Endothelial cell (in vitro differentiated cells): ENCODE results near the gene EEF1AKMT1. TPM values are rescaled to one million over a fixed set of nuclear protein-coding genes. Genes with fewer than 3 reads are reported as not detected.
"Not testable (repeated sequence)": the region's sequence is repeated elsewhere in the genome, so short reads cannot be mapped to it uniquely, and the experiment has no call there.

ENCODE experiments used
- DNase-seq: peaks from one replicate; pipeline ENCODE4 v3.0.0; 2021; ENCODE audit warnings: low spot score
- H3K27ac Mint-ChIP-seq: one replicate; pipeline ENCODE4 v1.8.0; 2021; ENCODE audit warnings: mixed read lengths, inconsistent platforms; ENCODE audit not compliant: unreplicated experiment
- H3K27me3 Mint-ChIP-seq: one replicate; pipeline ENCODE4 v1.8.0; 2021; ENCODE audit warnings: mild to moderate bottlenecking, moderate library complexity, mixed read lengths, inconsistent platforms; ENCODE audit not compliant: unreplicated experiment
- H3K36me3 Mint-ChIP-seq: one replicate; pipeline ENCODE4 v1.8.0; 2021; ENCODE audit warnings: mild to moderate bottlenecking, low read depth, mixed read lengths, inconsistent platforms; ENCODE audit not compliant: unreplicated experiment
- H3K4me1 Mint-ChIP-seq: one replicate; pipeline ENCODE4 v1.8.0; 2021; ENCODE audit warnings: mild to moderate bottlenecking, mixed read lengths, inconsistent platforms; ENCODE audit not compliant: unreplicated experiment
- H3K4me3 Mint-ChIP-seq: one replicate; pipeline ENCODE4 v1.8.0; 2021; ENCODE audit warnings: mild to moderate bottlenecking, mixed read lengths, inconsistent platforms; ENCODE audit not compliant: unreplicated experiment
- H3K9me3 Mint-ChIP-seq: one replicate; pipeline ENCODE4 v1.8.0; 2021; ENCODE audit warnings: mixed read lengths, inconsistent platforms; ENCODE audit not compliant: unreplicated experiment
- CTCF ChIP-seq: fragments of 200-600 bp; sonication (generic); IDR thresholded peaks from one replicate; pipeline ENCODE4 v1.5.0; 2021; ENCODE audit warnings: antibody characterized with exemption; ENCODE audit not compliant: unreplicated experiment
- total RNA-seq: library from RNA; stranded (reverse); fragmentation: NEBNext Ultra II Directional; extraction: Animal tissue kit (Norgen Biotek cat#: 25700); gene quantifications from one replicate; pipeline ENCODE4 v1.2.1, GENCODE V29; 2021; ENCODE audit not compliant: unreplicated experiment

The EEF1AKMT1 gene
- total RNA-seq, 1 donor from 2014 or later = 9.6 TPM

GRCh38 chr13:20685092-20685491 lies 88.7 kb downstream of the EEF1AKMT1 start:
- no peak for TF ChIP-seq CTCF
- Mint-ChIP-seq H3K4me3 (no peak overlapping the region), H3K27me3 (no peaks in the 10 kb centered on the region), H3K9me3 (no peaks in the 10 kb centered on the region), H3K27ac (peak overlapping the region; percentile 58), H3K36me3 (no peaks in the 10 kb centered on the region), H3K4me1 (peaks cover 15% of the 10 kb centered on the region)
- peak; percentile 41 for DNase-seq

- Mint-ChIP-seq H3K4me1 (peaks cover 15% of the 10 kb centered on the region), H3K36me3 (no peaks in the 10 kb centered on the region), H3K4me3 (no peak overlapping the region), H3K9me3 (no peaks in the 10 kb centered on the region), H3K27ac (peak overlapping the region; percentile 91), H3K27me3 (no peaks in the 10 kb centered on the region)
- no peak for DNase-seq
- no peak for TF ChIP-seq CTCF
These were observed 89.2 kb downstream of the EEF1AKMT1 start for GRCh38 chr13:20684546-20684945.

GRCh38 chr13:20684041-20684440 lies 89.7 kb downstream of the EEF1AKMT1 start:
- H3K4me3 Mint-ChIP-seq = no peak overlapping the region
- no peaks in the 10 kb centered on the region for H3K27me3 Mint-ChIP-seq
- DNase-seq = no peak
- no peak for TF ChIP-seq CTCF
- H3K4me1 Mint-ChIP-seq = peaks cover 19% of the 10 kb centered on the region
- H3K9me3 Mint-ChIP-seq = no peaks in the 10 kb centered on the region
- no peak overlapping the region for H3K27ac Mint-ChIP-seq
- H3K36me3 Mint-ChIP-seq = no peaks in the 10 kb centered on the region

GRCh38 chr13:20682061-20682460 lies 91.7 kb downstream of the EEF1AKMT1 start:
- Mint-ChIP-seq H3K4me1 (peaks cover 34% of the 10 kb centered on the region), H3K27me3 (no peaks in the 10 kb centered on the region), H3K9me3 (no peaks in the 10 kb centered on the region), H3K4me3 (no peak overlapping the region), H3K36me3 (no peaks in the 10 kb centered on the region), H3K27ac (no peak overlapping the region)
- no peak for TF ChIP-seq CTCF
- no peak for DNase-seq

- not testable (repeated sequence) for H3K27me3 Mint-ChIP-seq, H3K27ac Mint-ChIP-seq, H3K4me3 Mint-ChIP-seq, DNase-seq, H3K36me3 Mint-ChIP-seq, H3K9me3 Mint-ChIP-seq
- peaks cover 34% of the 10 kb centered on the region for H3K4me1 Mint-ChIP-seq
These were observed 92.3 kb downstream of the EEF1AKMT1 start for GRCh38 chr13:20681481-20681880.
